ENCODE results near the gene GFER.
A peak's percentile ranks its signal among the peaks of the same experiment; 100 is the strongest.

Gene GFER

DNA sequence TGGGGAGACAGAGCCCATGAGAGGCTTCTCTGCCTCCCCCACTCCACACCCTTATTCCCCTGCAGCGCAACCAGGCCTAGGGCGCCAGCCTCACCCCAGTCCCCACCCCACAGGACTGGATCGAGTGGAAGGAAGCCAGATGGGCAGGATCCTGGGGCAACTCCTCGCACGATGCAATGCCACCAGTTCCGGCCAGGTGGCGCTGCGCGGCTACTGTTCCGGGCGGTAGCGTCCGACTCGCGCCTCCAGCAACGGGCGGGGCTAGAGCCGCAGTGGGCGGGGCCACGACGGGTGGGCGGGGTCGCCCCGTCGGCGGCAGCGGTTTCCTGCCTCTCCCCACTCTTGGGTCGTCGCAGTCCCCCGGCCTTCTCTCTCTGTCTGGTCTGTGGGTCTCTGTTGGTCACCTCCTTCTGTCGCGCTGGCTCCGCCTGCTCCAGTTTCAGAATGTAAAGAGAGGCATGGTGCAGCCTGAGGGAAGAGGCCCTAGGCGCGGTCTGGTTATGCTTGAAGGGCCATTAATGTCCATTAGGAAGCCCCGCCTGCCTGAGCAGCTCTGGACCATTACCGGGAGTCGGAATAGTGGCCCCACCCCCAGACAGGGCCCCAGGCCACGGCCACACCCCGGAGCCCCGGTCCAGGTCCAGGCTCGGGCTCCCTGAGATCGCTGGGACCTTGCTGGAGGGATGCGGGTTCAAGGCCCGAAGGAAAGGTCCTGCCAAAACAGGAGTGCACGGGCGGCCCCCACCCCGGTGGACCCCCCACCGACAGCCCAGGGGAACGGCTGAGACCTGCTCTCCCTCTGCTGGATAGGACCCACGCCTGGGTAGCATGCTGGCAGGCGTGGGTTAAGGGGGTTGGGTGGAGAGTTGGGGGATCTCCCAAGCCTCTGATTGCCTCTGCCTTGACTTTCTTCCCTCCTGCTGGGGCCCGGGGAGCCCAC lies 39.4 kb downstream of the GFER start (continued):
- TF ChIP-seq ZFP37 (tag by site-specific recombination; IDR thresholded peaks at IDR 0.05): 0 out of 2 replicates have a peak, but pooled peaks have one; percentile 18
- no peak for TF ChIP-seq GLI4 (tag by site-specific recombination; IDR thresholded peaks at IDR 0.05)
- TF ChIP-seq KLF8 (tag by site-specific recombination; IDR thresholded peaks at IDR 0.05): peak; percentile 87; the same call in 1 of the 2 replicates
- peak; percentile 49 for TF ChIP-seq ZNF654 (tag by site-specific recombination; IDR thresholded peaks at IDR 0.05; ENCODE audit: low read depth)
- TF ChIP-seq, protein P1, sequence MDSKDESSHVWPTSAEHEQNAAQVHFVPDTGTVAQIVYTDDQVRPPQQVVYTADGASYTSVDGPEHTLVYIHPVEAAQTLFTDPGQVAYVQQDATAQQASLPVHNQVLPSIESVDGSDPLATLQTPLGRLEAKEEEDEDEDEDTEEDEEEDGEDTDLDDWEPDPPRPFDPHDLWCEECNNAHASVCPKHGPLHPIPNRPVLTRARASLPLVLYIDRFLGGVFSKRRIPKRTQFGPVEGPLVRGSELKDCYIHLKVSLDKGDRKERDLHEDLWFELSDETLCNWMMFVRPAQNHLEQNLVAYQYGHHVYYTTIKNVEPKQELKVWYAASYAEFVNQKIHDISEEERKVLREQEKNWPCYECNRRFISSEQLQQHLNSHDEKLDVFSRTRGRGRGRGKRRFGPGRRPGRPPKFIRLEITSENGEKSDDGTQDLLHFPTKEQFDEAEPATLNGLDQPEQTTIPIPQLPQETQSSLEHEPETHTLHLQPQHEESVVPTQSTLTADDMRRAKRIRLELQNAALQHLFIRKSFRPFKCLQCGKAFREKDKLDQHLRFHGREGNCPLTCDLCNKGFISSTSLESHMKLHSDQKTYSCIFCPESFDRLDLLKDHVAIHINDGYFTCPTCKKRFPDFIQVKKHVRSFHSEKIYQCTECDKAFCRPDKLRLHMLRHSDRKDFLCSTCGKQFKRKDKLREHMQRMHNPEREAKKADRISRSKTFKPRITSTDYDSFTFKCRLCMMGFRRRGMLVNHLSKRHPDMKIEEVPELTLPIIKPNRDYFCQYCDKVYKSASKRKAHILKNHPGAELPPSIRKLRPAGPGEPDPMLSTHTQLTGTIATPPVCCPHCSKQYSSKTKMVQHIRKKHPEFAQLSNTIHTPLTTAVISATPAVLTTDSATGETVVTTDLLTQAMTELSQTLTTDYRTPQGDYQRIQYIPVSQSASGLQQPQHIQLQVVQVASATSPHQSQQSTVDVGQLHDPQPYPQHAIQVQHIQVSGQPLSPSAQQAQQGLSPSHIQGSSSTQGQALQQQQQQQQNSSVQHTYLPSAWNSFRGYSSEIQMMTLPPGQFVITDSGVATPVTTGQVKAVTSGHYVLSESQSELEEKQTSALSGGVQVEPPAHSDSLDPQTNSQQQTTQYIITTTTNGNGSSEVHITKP (tag by site-specific recombination; IDR thresholded peaks at IDR 0.05): 0 out of 2 replicates have a peak, but pooled peaks have one; percentile 23
- TF ChIP-seq ZNF843 (tag by site-specific recombination; IDR thresholded peaks at IDR 0.05): 0 out of 2 replicates have a peak, but pooled peaks have one; percentile 15
- TF ChIP-seq, protein P2, sequence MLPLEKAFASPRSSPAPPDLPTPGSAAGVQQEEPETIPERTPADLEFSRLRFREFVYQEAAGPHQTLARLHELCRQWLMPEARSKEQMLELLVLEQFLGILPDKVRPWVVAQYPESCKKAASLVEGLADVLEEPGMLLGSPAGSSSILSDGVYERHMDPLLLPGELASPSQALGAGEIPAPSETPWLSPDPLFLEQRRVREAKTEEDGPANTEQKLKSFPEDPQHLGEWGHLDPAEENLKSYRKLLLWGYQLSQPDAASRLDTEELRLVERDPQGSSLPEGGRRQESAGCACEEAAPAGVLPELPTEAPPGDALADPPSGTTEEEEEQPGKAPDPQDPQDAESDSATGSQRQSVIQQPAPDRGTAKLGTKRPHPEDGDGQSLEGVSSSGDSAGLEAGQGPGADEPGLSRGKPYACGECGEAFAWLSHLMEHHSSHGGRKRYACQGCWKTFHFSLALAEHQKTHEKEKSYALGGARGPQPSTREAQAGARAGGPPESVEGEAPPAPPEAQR (tag by site-specific recombination; IDR thresholded peaks at IDR 0.05): no peak
- TF ChIP-seq ZNF610 (tag by site-specific recombination; IDR thresholded peaks at IDR 0.05; ENCODE audit: borderline replicate concordance): peak; percentile 42; the same call in 1 of the 2 replicates
- TF ChIP-seq, protein P3, sequence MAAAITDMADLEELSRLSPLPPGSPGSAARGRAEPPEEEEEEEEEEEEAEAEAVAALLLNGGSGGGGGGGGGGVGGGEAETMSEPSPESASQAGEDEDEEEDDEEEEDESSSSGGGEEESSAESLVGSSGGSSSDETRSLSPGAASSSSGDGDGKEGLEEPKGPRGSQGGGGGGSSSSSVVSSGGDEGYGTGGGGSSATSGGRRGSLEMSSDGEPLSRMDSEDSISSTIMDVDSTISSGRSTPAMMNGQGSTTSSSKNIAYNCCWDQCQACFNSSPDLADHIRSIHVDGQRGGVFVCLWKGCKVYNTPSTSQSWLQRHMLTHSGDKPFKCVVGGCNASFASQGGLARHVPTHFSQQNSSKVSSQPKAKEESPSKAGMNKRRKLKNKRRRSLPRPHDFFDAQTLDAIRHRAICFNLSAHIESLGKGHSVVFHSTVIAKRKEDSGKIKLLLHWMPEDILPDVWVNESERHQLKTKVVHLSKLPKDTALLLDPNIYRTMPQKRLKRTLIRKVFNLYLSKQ (tag by site-specific recombination; IDR thresholded peaks at IDR 0.05; ENCODE audit: borderline replicate concordance): no peak
- peak; percentile 98 for TF ChIP-seq ZNF335 (tag by site-specific recombination; conservative IDR thresholded peaks at IDR 0.05)
- TF ChIP-seq KLF10 (tag by site-specific recombination; IDR thresholded peaks at IDR 0.05): peak; percentile 57; the same call in 1 of the 2 replicates
- TF ChIP-seq ZNF16 (tag by site-specific recombination; IDR thresholded peaks at IDR 0.05; ENCODE audit: low read depth): no peak
- TF ChIP-seq ZNF221 (tag by site-specific recombination; IDR thresholded peaks at IDR 0.05; ENCODE audit: borderline replicate concordance): no peak
- TF ChIP-seq ZNF266 (tag by site-specific recombination; IDR thresholded peaks at IDR 0.05; ENCODE audit: low read depth): no peak
- peak; percentile 28; the same call in 1 of the 2 replicates for TF ChIP-seq ZNF600 (tag by site-specific recombination; IDR thresholded peaks at IDR 0.05)
- TF ChIP-seq ZNF138 (tag by site-specific recombination; IDR thresholded peaks at IDR 0.05; ENCODE audit: borderline replicate concordance): no peak
- TF ChIP-seq ZNF274 (IDR thresholded peaks at IDR 0.05; ENCODE audit: low read length): no peak
- no peak for TF ChIP-seq ZNF274 (tag by site-specific recombination; IDR thresholded peaks at IDR 0.05; ENCODE audit: borderline replicate concordance)
- TF ChIP-seq, protein P4, sequence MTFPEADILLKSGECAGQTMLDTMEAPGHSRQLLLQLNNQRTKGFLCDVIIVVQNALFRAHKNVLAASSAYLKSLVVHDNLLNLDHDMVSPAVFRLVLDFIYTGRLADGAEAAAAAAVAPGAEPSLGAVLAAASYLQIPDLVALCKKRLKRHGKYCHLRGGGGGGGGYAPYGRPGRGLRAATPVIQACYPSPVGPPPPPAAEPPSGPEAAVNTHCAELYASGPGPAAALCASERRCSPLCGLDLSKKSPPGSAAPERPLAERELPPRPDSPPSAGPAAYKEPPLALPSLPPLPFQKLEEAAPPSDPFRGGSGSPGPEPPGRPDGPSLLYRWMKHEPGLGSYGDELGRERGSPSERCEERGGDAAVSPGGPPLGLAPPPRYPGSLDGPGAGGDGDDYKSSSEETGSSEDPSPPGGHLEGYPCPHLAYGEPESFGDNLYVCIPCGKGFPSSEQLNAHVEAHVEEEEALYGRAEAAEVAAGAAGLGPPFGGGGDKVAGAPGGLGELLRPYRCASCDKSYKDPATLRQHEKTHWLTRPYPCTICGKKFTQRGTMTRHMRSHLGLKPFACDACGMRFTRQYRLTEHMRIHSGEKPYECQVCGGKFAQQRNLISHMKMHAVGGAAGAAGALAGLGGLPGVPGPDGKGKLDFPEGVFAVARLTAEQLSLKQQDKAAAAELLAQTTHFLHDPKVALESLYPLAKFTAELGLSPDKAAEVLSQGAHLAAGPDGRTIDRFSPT (tag by site-specific recombination; IDR thresholded peaks at IDR 0.05): peak; percentile 64; the same call in 1 of the 2 replicates
- TF ChIP-seq YY1 (tag by site-specific recombination; IDR thresholded peaks at IDR 0.05): peak; percentile 31; the same call in 1 of the 2 replicates
- TF ChIP-seq ZBTB17 (tag by site-specific recombination; IDR thresholded peaks at IDR 0.05): peak; percentile 97
- peak; percentile 66; the same call in 1 of the 2 replicates for TF ChIP-seq ZSCAN30 (tag by site-specific recombination; IDR thresholded peaks at IDR 0.05)
- no peak for TF ChIP-seq ZSCAN23 (tag by site-specific recombination; IDR thresholded peaks at IDR 0.05)
- no peak for TF ChIP-seq ZNF175 (tag by site-specific recombination; IDR thresholded peaks at IDR 0.05)
- no peak for TF ChIP-seq ZNF155 (tag by site-specific recombination; IDR thresholded peaks at IDR 0.05)
- no peak for TF ChIP-seq ZNF157 (tag by site-specific recombination; IDR thresholded peaks at IDR 0.05)
- TF ChIP-seq GLIS1 (tag by site-specific recombination; IDR thresholded peaks at IDR 0.05): peak; percentile 57
